GM13977 (cell line): Measurements from ENCODE around the gene ERC2.

Experiments used
- DNase-seq: peaks from one replicate; pipeline ENCODE4 v3.0.0; 2012; ENCODE audit warnings: low spot score
- CTCF ChIP-seq: IDR thresholded peaks from 2 replicates; pipeline ENCODE4 v1.5.1; 2012; ENCODE audit warnings: mild to moderate bottlenecking, control low read depth; ENCODE audit not compliant: insufficient read depth; ENCODE audit errors: extremely low read depth, missing control alignments
- in situ Hi-C: fragments of 300-500 bp; cut with MboI; formaldehyde crosslinking; loops from one replicate; pipeline ENCODE4 v1.12.0; 2022; ENCODE audit warnings: low sequenced_read_pairs, low pct_unique_long_range_greater_than_20kb, mixed read lengths, inconsistent platforms; ENCODE audit not compliant: unreplicated experiment

The ERC2 gene

GRCh38 chr3:55471084-55471483 lies 997.2 kb downstream of the ERC2 start:
- DNase-seq = no peak
- in situ Hi-C loops = no loop called here
- TF ChIP-seq CTCF = no peak

- in situ Hi-C loops = no loop called here
- TF ChIP-seq CTCF = no peak
- no peak for DNase-seq
Observed at GRCh38 chr3:55469957-55470526, 998.2 kb downstream of the ERC2 start.

GRCh38 chr3:55468251-55468650 lies 1000.0 kb downstream of the ERC2 start:
- DNase-seq = no peak
- in situ Hi-C loops = no loop called here
- no peak for TF ChIP-seq CTCF

- no peak for TF ChIP-seq CTCF
- in situ Hi-C loops = no loop called here
- DNase-seq = no peak
Observed at GRCh38 chr3:55467099-55467498, 1001.2 kb downstream of the ERC2 start.

GRCh38 chr3:55466526-55466925 lies 1001.7 kb downstream of the ERC2 start:
- no peak for DNase-seq
- in situ Hi-C loops = no loop called here
- TF ChIP-seq CTCF = no peak

- no peak for TF ChIP-seq CTCF
- DNase-seq = no peak
- in situ Hi-C loops = no loop called here
Observed at GRCh38 chr3:55461896-55462295, 1006.4 kb downstream of the ERC2 start.

GRCh38 chr3:55459838-55460237 lies 1008.4 kb downstream of the ERC2 start:
- DNase-seq = no peak
- TF ChIP-seq CTCF = no peak
- in situ Hi-C loops = no loop called here
